ENCODE measurements around the gene UBE2S.

The UBE2S gene

GRCh38 chr19:55384920-55385723, 22.5 kb downstream of the UBE2S start:
- DNase-seq (ENCODE audit: extremely low read depth in 1 of 2, low read depth in 1 of 2): peak; percentile 84 to 87

GRCh38 chr19:55384131-55384919, 23.3 kb downstream of the UBE2S start, which contains the start of gene TMEM238:
TMEM238 (minus strand) TSS chr19:55384292; CDS start chr19:55384259, 33 bp downstream.
- DNase-seq (ENCODE audit: extremely low read depth in 1 of 2, low read depth in 1 of 2): no peak

GRCh38 chr19:55383279-55384130, 24.1 kb downstream of the UBE2S start:
- DNase-seq (ENCODE audit: extremely low read depth in 1 of 2, low read depth in 1 of 2): no peak

GRCh38 chr19:55382522-55383054, 25.0 kb downstream of the UBE2S start:
- DNase-seq (ENCODE audit: extremely low read depth in 1 of 2, low read depth in 1 of 2): no peak

- no peak for DNase-seq (ENCODE audit: extremely low read depth in 1 of 2, low read depth in 1 of 2)
Observed at GRCh38 chr19:55382013-55382412, 25.6 kb downstream of the UBE2S start.

GRCh38 chr19:55379174-55379573, 28.4 kb downstream of the UBE2S start:
- no peak for DNase-seq (ENCODE audit: extremely low read depth in 1 of 2, low read depth in 1 of 2)

- no peak for DNase-seq (ENCODE audit: extremely low read depth in 1 of 2, low read depth in 1 of 2)
Observed at GRCh38 chr19:55377356-55378131, 30.0 kb downstream of the UBE2S start.

- no peak for DNase-seq (ENCODE audit: extremely low read depth in 1 of 2, low read depth in 1 of 2)
Observed at GRCh38 chr19:55376241-55376933, 31.2 kb downstream of the UBE2S start, which contains the start of gene TMEM190. TMEM190 (plus strand) TSS chr19:55376826; CDS start chr19:55376854, 28 bp downstream.

- DNase-seq (ENCODE audit: extremely low read depth in 1 of 2, low read depth in 1 of 2): no peak
Observed at GRCh38 chr19:55373993-55374757, 33.4 kb downstream of the UBE2S start.

GRCh38 chr19:55373306-55373992, 34.1 kb downstream of the UBE2S start:
- DNase-seq (ENCODE audit: extremely low read depth in 1 of 2, low read depth in 1 of 2): no peak

- no peak for DNase-seq (ENCODE audit: extremely low read depth in 1 of 2, low read depth in 1 of 2)
Observed at GRCh38 chr19:55372316-55373081, 35.1 kb downstream of the UBE2S start.

- DNase-seq (ENCODE audit: extremely low read depth in 1 of 2, low read depth in 1 of 2): no peak
Observed at GRCh38 chr19:55370305-55370988, 37.1 kb downstream of the UBE2S start, which contains the start of gene IL11. IL11 (minus strand) TSS chr19:55370463; CDS start chr19:55370310, 153 bp downstream.

- no peak for DNase-seq (ENCODE audit: extremely low read depth in 1 of 2, low read depth in 1 of 2)
Observed at GRCh38 chr19:55369653-55370304, 37.8 kb downstream of the UBE2S start.

GRCh38 chr19:55368701-55369563, 38.7 kb downstream of the UBE2S start:
- no peak for DNase-seq (ENCODE audit: extremely low read depth in 1 of 2, low read depth in 1 of 2)

GRCh38 chr19:55368106-55368505, 39.5 kb downstream of the UBE2S start:
- DNase-seq (ENCODE audit: extremely low read depth in 1 of 2, low read depth in 1 of 2): no peak

Data from activated CD8-positive, alpha-beta memory T cell treated with anti-CD3 and anti-CD28 coated beads for 1 hour (primary cell).